Caco-2 (cell line): ENCODE measurements around the gene VPS54. TPM values are rescaled to one million over a fixed set of nuclear protein-coding genes. Genes with fewer than 3 reads are reported as not detected.

ENCODE experiments used
- BruUV-seq: library from RNA; stranded (reverse); fragments of 400-500 nt; replicated peaks from 2 replicates; lab custom pipeline; 2021; lab: Mats Ljungman, UMichigan
- CTCF ChIA-PET: fragments of 300-600 bp; sonication (Branson Sonifier 250); formaldehyde crosslinking; loops from one replicate; lab custom pipeline; 2022; ENCODE audit warnings: antibody characterized with exemption; lab: Charles Lee
- POLR2A ChIA-PET: fragments of 300-600 bp; sonication (Branson Sonifier 250); formaldehyde crosslinking; loops from one replicate; lab custom pipeline; 2022; ENCODE audit warnings: antibody characterized with exemption; lab: Charles Lee
- DNase-seq, 2 experiments: peaks; one replicate each; pipeline versions ENCODE4 v3.0.0 to v3.0.0-alpha.2; 2020 to 2022
- H3K27me3 ChIP-seq: replicated peaks from 2 replicates; pipeline ENCODE4 v1.6.0; 2011; ENCODE audit warnings: low read length; ENCODE audit not compliant: control insufficient read depth, insufficient read depth
- H3K36me3 ChIP-seq: 2 replicates; pipeline ENCODE4 v1.5.1; 2011; ENCODE audit warnings: low read length; ENCODE audit not compliant: control insufficient read depth, insufficient read depth
- H3K4me1 ChIP-seq: fragments of 250-450 bp; sonication (Bioruptor Pico); 2 replicates; pipeline ENCODE4 v1.5.1; 2020; ENCODE audit warnings: mild to moderate bottlenecking
- H3K4me3 ChIP-seq: 2 replicates; pipeline ENCODE4 v1.5.1; 2011; ENCODE audit warnings: low read depth, mild to moderate bottlenecking, control low read depth, low read length
- H3K9me3 ChIP-seq: fragments of 250-450 bp; sonication (Bioruptor Pico); 2 replicates; pipeline ENCODE4 v1.5.1; 2020; ENCODE audit warnings: mild to moderate bottlenecking, moderate library complexity
- H3K27ac Mint-ChIP-seq: one replicate; pipeline ENCODE4 v1.8.0; 2022; ENCODE audit warnings: mixed read lengths; ENCODE audit not compliant: unreplicated experiment
- H3K27me3 Mint-ChIP-seq: one replicate; pipeline ENCODE4 v1.8.0; 2022; ENCODE audit warnings: mixed read lengths; ENCODE audit not compliant: insufficient read depth, unreplicated experiment
- H3K36me3 Mint-ChIP-seq: one replicate; pipeline ENCODE4 v1.8.0; 2022; ENCODE audit warnings: mild to moderate bottlenecking, mixed read lengths; ENCODE audit not compliant: insufficient read depth, unreplicated experiment
- H3K4me1 Mint-ChIP-seq: one replicate; pipeline ENCODE4 v1.8.0; 2022; ENCODE audit warnings: low read depth, mixed read lengths; ENCODE audit not compliant: unreplicated experiment
- H3K4me3 Mint-ChIP-seq: one replicate; pipeline ENCODE4 v1.8.0; 2022; ENCODE audit warnings: mild to moderate bottlenecking, moderate library complexity, mixed read lengths; ENCODE audit not compliant: unreplicated experiment
- H3K9me3 Mint-ChIP-seq: one replicate; pipeline ENCODE4 v1.8.0; 2022; ENCODE audit warnings: mixed read lengths; ENCODE audit not compliant: unreplicated experiment
- intact Hi-C: fragments of 100-400 bp; cut with micrococcal nuclease; formaldehyde crosslinking; loops from one replicate; pipeline ENCODE4 v1.10.0; 2022; ENCODE audit not compliant: unreplicated experiment
- total RNA-seq: library from RNA; stranded (reverse); gene quantifications from 2 replicates; pipeline ENCODE4 v1.2.3, GENCODE V29; 2022
- TF ChIP-seq, protein P1 (sequence below), 2 experiments: fragments of 200-600 bp in 1 of 2; IDR thresholded peaks; 1 replicate in 1 of 2; 2 replicates in 1 of 2; pipeline versions ENCODE4 v1.5.1 to v1.8.0; 2011 to 2022; ENCODE audit warnings: antibody characterized with exemption in 1 of 2, control low read depth in 1 of 2, inconsistent platforms in 1 of 2, low read depth in 1 of 2, low read length in 1 of 2, mild to moderate bottlenecking in 1 of 2, moderate library complexity in 1 of 2; ENCODE audit not compliant: insufficient read depth in 1 of 2, severe bottlenecking in 1 of 2, unreplicated experiment in 1 of 2

VPS54 gene
- total RNA-seq, 1 experiment from 2014 or later: 28.5 TPM

- no peaks in the 10 kb centered on the region for H3K27me3 ChIP-seq
- CTCF ChIA-PET: no interaction called here
- H3K9me3 ChIP-seq: no peaks in the 10 kb centered on the region
- intact Hi-C loops: no loop called here
- H3K4me3 ChIP-seq: no peak overlapping the region
- BruUV-seq: no TSS peak
- POLR2A ChIA-PET: no interaction called here
- TF ChIP-seq, protein P1, sequence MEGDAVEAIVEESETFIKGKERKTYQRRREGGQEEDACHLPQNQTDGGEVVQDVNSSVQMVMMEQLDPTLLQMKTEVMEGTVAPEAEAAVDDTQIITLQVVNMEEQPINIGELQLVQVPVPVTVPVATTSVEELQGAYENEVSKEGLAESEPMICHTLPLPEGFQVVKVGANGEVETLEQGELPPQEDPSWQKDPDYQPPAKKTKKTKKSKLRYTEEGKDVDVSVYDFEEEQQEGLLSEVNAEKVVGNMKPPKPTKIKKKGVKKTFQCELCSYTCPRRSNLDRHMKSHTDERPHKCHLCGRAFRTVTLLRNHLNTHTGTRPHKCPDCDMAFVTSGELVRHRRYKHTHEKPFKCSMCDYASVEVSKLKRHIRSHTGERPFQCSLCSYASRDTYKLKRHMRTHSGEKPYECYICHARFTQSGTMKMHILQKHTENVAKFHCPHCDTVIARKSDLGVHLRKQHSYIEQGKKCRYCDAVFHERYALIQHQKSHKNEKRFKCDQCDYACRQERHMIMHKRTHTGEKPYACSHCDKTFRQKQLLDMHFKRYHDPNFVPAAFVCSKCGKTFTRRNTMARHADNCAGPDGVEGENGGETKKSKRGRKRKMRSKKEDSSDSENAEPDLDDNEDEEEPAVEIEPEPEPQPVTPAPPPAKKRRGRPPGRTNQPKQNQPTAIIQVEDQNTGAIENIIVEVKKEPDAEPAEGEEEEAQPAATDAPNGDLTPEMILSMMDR (IDR thresholded peaks at IDR 0.05; ENCODE audit: insufficient read depth in 1 of 2, low read depth in 1 of 2, low read length in 1 of 2, severe bottlenecking in 1 of 2, unreplicated experiment in 1 of 2): peak in 1 of 2 experiments; percentile 2
- H3K4me1 Mint-ChIP-seq: peaks cover 8% of the 10 kb centered on the region
- no peaks in the 10 kb centered on the region for H3K9me3 Mint-ChIP-seq
- DNase-seq: peak in 1 of 2 experiments; percentile 26
- no peak overlapping the region for H3K27ac Mint-ChIP-seq
- no peaks in the 10 kb centered on the region for H3K36me3 ChIP-seq
- peaks cover 9% of the 10 kb centered on the region for H3K36me3 Mint-ChIP-seq
- H3K4me3 Mint-ChIP-seq: no peak overlapping the region
- no peaks in the 10 kb centered on the region for H3K27me3 Mint-ChIP-seq
- peaks cover 33% of the 10 kb centered on the region for H3K4me1 ChIP-seq
Observed at GRCh38 chr2:64023485-64024258, 4.4 kb upstream of the VPS54 start.

DNA sequence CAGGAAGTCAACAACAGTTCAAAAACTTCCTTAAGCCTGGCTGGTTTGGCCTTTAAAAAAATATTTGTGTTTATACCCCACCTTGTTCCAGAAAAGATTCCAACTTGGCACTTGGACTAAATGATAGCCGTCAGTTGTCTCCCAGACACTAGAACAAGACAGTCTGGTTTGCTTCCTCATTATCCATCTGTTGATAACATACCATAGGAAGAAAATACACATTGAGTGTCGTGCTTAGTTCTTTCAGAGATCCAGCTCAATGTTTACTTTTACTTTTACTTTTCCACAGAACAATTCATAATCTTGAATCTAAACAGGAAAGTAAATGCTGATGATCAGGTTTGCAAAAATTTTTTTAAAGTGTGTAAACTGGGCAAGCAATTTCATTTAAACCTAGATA lies 2.4 kb upstream of the VPS54 start:
- H3K36me3 ChIP-seq: no peaks in the 10 kb centered on the region
- BruUV-seq: no TSS peak
- no peak overlapping the region for H3K4me3 Mint-ChIP-seq
- H3K4me1 Mint-ChIP-seq: peaks cover 8% of the 10 kb centered on the region
- intact Hi-C loops: no loop called here
- no peaks in the 10 kb centered on the region for H3K9me3 ChIP-seq
- DNase-seq: peak in 1 of 2 experiments; percentile 23
- ChIA-PET POLR2A (interaction anchor here (0.6 kb wide), 1 partner anchor 159 kb away, joined by 4 read pairs; no protein-coding TSS in a partner anchor), CTCF (interaction anchor here (0.6 to 0.7 kb wide), 3 partner anchors 18 to 56 kb away, joined by 3 read pairs; no protein-coding TSS in a partner anchor)
- no peaks in the 10 kb centered on the region for H3K27me3 Mint-ChIP-seq
- TF ChIP-seq, protein P1 (IDR thresholded peaks at IDR 0.05; ENCODE audit: insufficient read depth in 1 of 2, low read depth in 1 of 2, low read length in 1 of 2, severe bottlenecking in 1 of 2, unreplicated experiment in 1 of 2): no peak
- no peaks in the 10 kb centered on the region for H3K9me3 Mint-ChIP-seq
- H3K36me3 Mint-ChIP-seq: peaks cover 18% of the 10 kb centered on the region
- H3K27me3 ChIP-seq: no peaks in the 10 kb centered on the region
- H3K4me3 ChIP-seq: no peak overlapping the region
- H3K27ac Mint-ChIP-seq: no peak overlapping the region
- H3K4me1 ChIP-seq: peaks cover 36% of the 10 kb centered on the region

GRCh38 chr2:64019975-64020528 lies 824 bp upstream of the VPS54 start:
- peaks cover 18% of the 10 kb centered on the region for H3K36me3 Mint-ChIP-seq
- no peaks in the 10 kb centered on the region for H3K36me3 ChIP-seq
- no peak for DNase-seq
- intact Hi-C loops: loop anchor here (2.0 kb wide), 1 partner anchor 27 kb away; no protein-coding TSS in a partner anchor
- no peaks in the 10 kb centered on the region for H3K27me3 ChIP-seq
- no peaks in the 10 kb centered on the region for H3K9me3 Mint-ChIP-seq
- peaks cover 36% of the 10 kb centered on the region for H3K4me1 ChIP-seq
- peak overlapping the region; percentile 100 for H3K4me3 Mint-ChIP-seq
- H3K9me3 ChIP-seq: no peaks in the 10 kb centered on the region
- ChIA-PET CTCF (no interaction called here), POLR2A (no interaction called here)
- TF ChIP-seq, protein P1 (IDR thresholded peaks at IDR 0.05; ENCODE audit: insufficient read depth in 1 of 2, low read depth in 1 of 2, low read length in 1 of 2, severe bottlenecking in 1 of 2, unreplicated experiment in 1 of 2): no peak
- peaks cover 8% of the 10 kb centered on the region for H3K4me1 Mint-ChIP-seq
- H3K27ac Mint-ChIP-seq: peak overlapping the region; percentile 96
- H3K4me3 ChIP-seq: peak overlapping the region; percentile 88
- BruUV-seq: TSS peak; percentile 74
- H3K27me3 Mint-ChIP-seq: no peaks in the 10 kb centered on the region
